PC-9 (cell line): ENCODE results near the gene BTN3A1.
"Not testable (repeated sequence)": the region's sequence is repeated elsewhere in the genome, so short reads cannot be mapped to it uniquely, and the experiment has no call there.

Experiments
- CTCF ChIP-seq: fragments of 200-600 bp; sonication (generic); conservative IDR thresholded peaks from 2 replicates; pipeline ENCODE4 v1.6.1; 2017; ENCODE audit warnings: mixed run types, antibody characterized with exemption, mild to moderate bottlenecking, moderate library complexity
- EZH2 ChIP-seq: fragments of 200-600 bp; sonication (generic); IDR thresholded peaks from 2 replicates; pipeline ENCODE4 v1.8.0; 2017; ENCODE audit warnings: antibody characterized with exemption, low read depth

GRCh38 chr6:26378143-26378542, 23.9 kb upstream of the BTN3A1 start:
- not testable (repeated sequence) for TF ChIP-seq EZH2, CTCF
